Measurements from ENCODE around the gene ATOX1.
"Not testable (repeated sequence)": the region's sequence is repeated elsewhere in the genome, so short reads cannot be mapped to it uniquely, and the experiment has no call there.

ATOX1 gene

GRCh38 chr5:151729597-151729996 lies 28.8 kb downstream of the ATOX1 start:
- DNase-seq, result not testable (repeated sequence)

- no peak for DNase-seq
Measured at GRCh38 chr5:151724360-151724759, 34.1 kb downstream of the ATOX1 start.

- no peak for DNase-seq
Measured at GRCh38 chr5:151722546-151722945, 35.9 kb downstream of the ATOX1 start.

GRCh38 chr5:151721812-151722391 lies 36.5 kb downstream of the ATOX1 start:
- DNase-seq, result no peak

- no peak for DNase-seq
Measured at GRCh38 chr5:151721087-151721646, 37.3 kb downstream of the ATOX1 start.

GRCh38 chr5:151720215-151720614 lies 38.2 kb downstream of the ATOX1 start:
- DNase-seq, result no peak

- DNase-seq, result no peak
Measured at GRCh38 chr5:151719228-151720000, 39.0 kb downstream of the ATOX1 start.

- no peak for DNase-seq
Measured at GRCh38 chr5:151718646-151719045, 39.8 kb downstream of the ATOX1 start.

GRCh38 chr5:151718153-151718552 lies 40.3 kb downstream of the ATOX1 start:
- no peak for DNase-seq

- DNase-seq, result no peak
Measured at GRCh38 chr5:151717416-151717815, 41.0 kb downstream of the ATOX1 start.

- DNase-seq, result no peak
Measured at GRCh38 chr5:151709109-151709735, 49.2 kb downstream of the ATOX1 start.

- DNase-seq, result no peak
Measured at GRCh38 chr5:151708126-151708525, 50.3 kb downstream of the ATOX1 start.

GRCh38 chr5:151707567-151707966 lies 50.9 kb downstream of the ATOX1 start:
- no peak for DNase-seq

- no peak for DNase-seq
Measured at GRCh38 chr5:151706906-151707305, 51.5 kb downstream of the ATOX1 start.

- no peak for DNase-seq
Measured at GRCh38 chr5:151703780-151704179, 54.7 kb downstream of the ATOX1 start.

GRCh38 chr5:151703227-151703626 lies 55.2 kb downstream of the ATOX1 start:
- no peak for DNase-seq

GRCh38 chr5:151700820-151701219 lies 57.6 kb downstream of the ATOX1 start:
- no peak for DNase-seq

- no peak for DNase-seq
Measured at GRCh38 chr5:151700296-151700695, 58.1 kb downstream of the ATOX1 start.

GRCh38 chr5:151699071-151699901 lies 59.1 kb downstream of the ATOX1 start:
- DNase-seq, result no peak

GRCh38 chr5:151698081-151698480 lies 60.4 kb downstream of the ATOX1 start:
- DNase-seq, result not testable (repeated sequence)

GRCh38 chr5:151697452-151697851 lies 61.0 kb downstream of the ATOX1 start:
- DNase-seq, result no peak

GRCh38 chr5:151696470-151697061 lies 61.9 kb downstream of the ATOX1 start:
- no peak for DNase-seq

GRCh38 chr5:151695464-151695863 lies 63.0 kb downstream of the ATOX1 start:
- no peak for DNase-seq

Data from NCI-H187 (cell line).